Skin epidermis (tissue), 12 donors: Measurements from ENCODE around the gene TAS2R43.
"Not testable (repeated sequence)": the region's sequence is repeated elsewhere in the genome, so short reads cannot be mapped to it uniquely, and the experiment has no call there.

Experiments
- H3K27ac ChIP-seq, 21 experiments: fragments of 200-600 bp; sonication (generic) in 11 of 21; one replicate each; pipeline ENCODE4 v1.5.0; 2020; ENCODE audit warnings: mild to moderate bottlenecking in 3 of 21, inconsistent platforms in 2 of 21, moderate library complexity in 2 of 21
- H3K4me3 ChIP-seq, 7 experiments: fragments of 200-600 bp; sonication (generic) in 2 of 7; one replicate each; pipeline ENCODE4 v1.5.0; 2020; ENCODE audit warnings: inconsistent platforms in 2 of 7, mild to moderate bottlenecking in 2 of 7, moderate library complexity in 1 of 7

The TAS2R43 gene

GRCh38 chr12:11092128-11092527 lies at the start of gene TAS2R43:
TAS2R43 (minus strand) TSS chr12:11092313; CDS start chr12:11092229, 84 bp downstream.
- Histone ChIP-seq H3K27ac (no peak within 1 kb of the TSS), H3K4me3 (no peak within 1 kb of the TSS)

- no peak overlapping the region for H3K27ac ChIP-seq
- H3K4me3 ChIP-seq = no peak overlapping the region
Measured at GRCh38 chr12:11136075-11136474, 44.0 kb upstream of the TAS2R43 start.

GRCh38 chr12:11134305-11134704 lies 42.2 kb upstream of the TAS2R43 start, which contains the start of gene TAS2R30:
TAS2R30 (minus strand) TSS chr12:11134644; CDS start chr12:11134244, 400 bp downstream.
- no peak within 1 kb of the TSS for H3K27ac ChIP-seq

GRCh38 chr12:11133816-11134215 lies 41.7 kb upstream of the TAS2R43 start:
- Histone ChIP-seq H3K27ac (no peak overlapping the region), H3K4me3 (no peak overlapping the region)

More at GRCh38 chr12:11134305-11134704, 42.2 kb upstream of the TAS2R43 start, which contains the start of gene TAS2R30:
- H3K4me3 ChIP-seq = no peak within 1 kb of the TSS

- no peak overlapping the region for H3K27ac ChIP-seq
- no peak overlapping the region for H3K4me3 ChIP-seq
Measured at GRCh38 chr12:11133162-11133561, 41.0 kb upstream of the TAS2R43 start.

- no peak overlapping the region for H3K4me3 ChIP-seq
- no peak overlapping the region for H3K27ac ChIP-seq
Measured at GRCh38 chr12:11130999-11131398, 38.9 kb upstream of the TAS2R43 start.

GRCh38 chr12:11130382-11130781 lies 38.3 kb upstream of the TAS2R43 start:
- Histone ChIP-seq H3K27ac (no peak overlapping the region), H3K4me3 (no peak overlapping the region)

GRCh38 chr12:11114130-11114529 lies 22.0 kb upstream of the TAS2R43 start:
- not testable (repeated sequence) for H3K4me3 ChIP-seq, H3K27ac ChIP-seq

GRCh38 chr12:11111213-11111612 lies 19.1 kb upstream of the TAS2R43 start:
- H3K27ac ChIP-seq, H3K4me3 ChIP-seq: not testable (repeated sequence)

- H3K27ac ChIP-seq = no peak overlapping the region
- no peak overlapping the region for H3K4me3 ChIP-seq
Measured at GRCh38 chr12:11108862-11109261, 16.7 kb upstream of the TAS2R43 start.

- H3K4me3 ChIP-seq = no peak overlapping the region
Measured at GRCh38 chr12:11107719-11108118, 15.6 kb upstream of the TAS2R43 start.

GRCh38 chr12:11106288-11106687 lies 14.2 kb upstream of the TAS2R43 start:
- no peak overlapping the region for H3K27ac ChIP-seq
- H3K4me3 ChIP-seq = no peak overlapping the region

More at GRCh38 chr12:11107719-11108118, 15.6 kb upstream of the TAS2R43 start:
- H3K27ac ChIP-seq = no peak overlapping the region

GRCh38 chr12:11105546-11105945 lies 13.4 kb upstream of the TAS2R43 start:
- no peak overlapping the region for H3K27ac ChIP-seq

GRCh38 chr12:11094910-11095309 lies 2.8 kb upstream of the TAS2R43 start:
- not testable (repeated sequence) for H3K27ac ChIP-seq, H3K4me3 ChIP-seq

More at GRCh38 chr12:11105546-11105945, 13.4 kb upstream of the TAS2R43 start:
- H3K4me3 ChIP-seq = no peak overlapping the region

- Histone ChIP-seq H3K4me3 (no peak overlapping the region), H3K27ac (no peak overlapping the region)
Measured at GRCh38 chr12:11089246-11089645, 2.9 kb downstream of the TAS2R43 start.

GRCh38 chr12:11085419-11085818 lies 6.7 kb downstream of the TAS2R43 start:
- no peak overlapping the region for H3K4me3 ChIP-seq
- H3K27ac ChIP-seq = no peak overlapping the region

- H3K4me3 ChIP-seq = no peak overlapping the region
- no peak overlapping the region for H3K27ac ChIP-seq
Measured at GRCh38 chr12:11081987-11082386, 10.1 kb downstream of the TAS2R43 start.

GRCh38 chr12:11078246-11078645 lies 13.9 kb downstream of the TAS2R43 start:
- H3K4me3 ChIP-seq = no peak overlapping the region
- no peak overlapping the region for H3K27ac ChIP-seq

GRCh38 chr12:11075642-11076041 lies 16.5 kb downstream of the TAS2R43 start:
- Histone ChIP-seq H3K4me3 (no peak overlapping the region), H3K27ac (no peak overlapping the region)

- H3K27ac ChIP-seq = no peak overlapping the region
- no peak overlapping the region for H3K4me3 ChIP-seq
Measured at GRCh38 chr12:11071414-11071813, 20.7 kb downstream of the TAS2R43 start.

GRCh38 chr12:11070999-11071398 lies 21.1 kb downstream of the TAS2R43 start:
- Histone ChIP-seq H3K27ac (no peak overlapping the region), H3K4me3 (no peak overlapping the region)

- H3K27ac ChIP-seq = no peak overlapping the region
- H3K4me3 ChIP-seq = no peak overlapping the region
Measured at GRCh38 chr12:11069854-11070365, 22.2 kb downstream of the TAS2R43 start.
